ENCODE measurements around the gene SIT1.

GRCh38 chr9:35609001-35609819 lies 41.5 kb downstream of the SIT1 start:
- TF ChIP-seq CTCF (IDR thresholded peaks at IDR 0.05) (no peak), POLR2AphosphoS5 (IDR thresholded peaks at IDR 0.05; ENCODE audit: low read depth, low read length) (no peak)

Measured in Panc1 (cell line).